Measurements from ENCODE around the gene FAH. TPM values are rescaled to one million over a fixed set of nuclear protein-coding genes. Genes with fewer than 3 reads are reported as not detected.

The FAH gene
- total and polyA plus RNA-seq, 9 of the 15 experiments (the other 6 are each of a cell fraction or from before 2014, with no cell fraction given) = 66.8 to 310 (median 103) TPM

GRCh38 chr15:80169768-80170357 is 17.1 kb downstream of the FAH start (continued):
- TF ChIP-seq RFX7 (CRISPR knock-in tag; IDR thresholded peaks at IDR 0.05) (no peak), TRIM25 (IDR thresholded peaks at IDR 0.05; ENCODE audit: borderline replicate concordance) (no peak), HOXB6 (CRISPR knock-in tag; IDR thresholded peaks at IDR 0.05; ENCODE audit: borderline replicate concordance) (no peak), HCFC1 (IDR thresholded peaks at IDR 0.05; ENCODE audit: low read depth, low read length) (no peak), TAF1 (IDR thresholded peaks at IDR 0.05; ENCODE audit: control insufficient read depth, extremely low read depth, insufficient read depth, low read length, severe bottlenecking) (no peak), GATA2 (CRISPR knock-in tag; IDR thresholded peaks at IDR 0.05) (no peak)

- Histone ChIP-seq H3K4me3 (no peak overlapping the region), H2AFZ (ENCODE audit: low read depth, low read length) (no peak overlapping the region), H3K27ac (ENCODE audit: extremely low read depth, low read depth, low read length) (no peak overlapping the region), H3K9me1 (ENCODE audit: control insufficient read depth, insufficient read depth, low read length) (no peaks in the 10 kb centered on the region), H3K27me3 (ENCODE audit: control insufficient read depth in 2 of 2, insufficient read depth in 2 of 2, low read length in 2 of 2) (no peaks in the 10 kb centered on the region), H3K4me1 (replicated peaks in 1 of 2; ENCODE audit: control insufficient read depth in 2 of 2, insufficient read depth in 2 of 2, low read length in 2 of 2) (peaks cover 0 to 3% of the 10 kb centered on the region in 2 experiments; a peak in 1 of 5 replicates), H3K36me3 (ENCODE audit: control insufficient read depth, insufficient read depth, low read length) (peaks cover 67% of the 10 kb centered on the region; the same call in 2 of the 3 replicates), H3K79me2 (ENCODE audit: control insufficient read depth, insufficient read depth, low read length) (no peaks in the 10 kb centered on the region), H3K4me2 (ENCODE audit: insufficient read depth, low read length) (no peak overlapping the region), H3K9me3 (replicated peaks; ENCODE audit: control insufficient read depth, insufficient read depth, low read depth, low read length) (no peaks in the 10 kb centered on the region), H4K20me1 (replicated peaks; ENCODE audit: control insufficient read depth, insufficient read depth, low read length) (no peaks in the 10 kb centered on the region), H3K9ac (ENCODE audit: insufficient read depth in 1 of 2, low read depth in 2 of 2, low read length in 2 of 2) (no peak overlapping the region)
- no TSS peak for BruUV-seq (replicated peaks)
- no peak for FAIRE-seq
- ChIA-PET CTCF (ENCODE audit: low intra/inter-chr PET ratio) (no interaction called here), POLR2A (no interaction called here)
- no peak for ATAC-seq
- 94% methylated on average over 2 of the region's 2 CpGs for WGBS (ENCODE audit: insufficient coverage, low coverage, missing lambda C conversion rate)
- no peak for TF ChIP-seq MXD1 (CRISPR knock-in tag; IDR thresholded peaks at IDR 0.05; ENCODE audit: borderline replicate concordance, poor library complexity, severe bottlenecking)
- no peak for TF ChIP-seq SIX5 (IDR thresholded peaks at IDR 0.05; ENCODE audit: borderline replicate concordance in 1 of 2, insufficient read depth in 1 of 2, low read depth in 1 of 2, low read length in 2 of 2)
- no peak for TF ChIP-seq ATF3 (IDR thresholded peaks at IDR 0.05)
- no peak for TF ChIP-seq ATF3 (CRISPR knock-in tag; conservative IDR thresholded peaks at IDR 0.05)
- no peak for TF ChIP-seq HNRNPK (IDR thresholded peaks at IDR 0.05; ENCODE audit: low read depth, low read length, poor library complexity, severe bottlenecking)
- TF ChIP-seq CHD2 (IDR thresholded peaks at IDR 0.05; ENCODE audit: low read depth, low read length) = no peak
- TF ChIP-seq ZNF143 (CRISPR knock-in tag; IDR thresholded peaks at IDR 0.05) = no peak
- intact Hi-C loops (cut with micrococcal nuclease) (loop anchor here (5.0 to 10.0 kb wide), 3 partner anchors 108 to 786 kb away; no protein-coding TSS in a partner anchor), in situ Hi-C loops (cut with MboI) (loop anchor here (25.0 kb wide), 1 partner anchor 283 kb away; the partner anchor contains the start of gene MTHFS)
- DNase-seq (ENCODE audit: extremely low read depth in 1 of 4, low spot score in 3 of 4) = no peak
These were observed 17.8 kb downstream of the FAH start for GRCh38 chr15:80170596-80170995.

Measured in K562 (cell line).